Measurements from ENCODE around the gene KRT75.

Gene KRT75

DNA sequence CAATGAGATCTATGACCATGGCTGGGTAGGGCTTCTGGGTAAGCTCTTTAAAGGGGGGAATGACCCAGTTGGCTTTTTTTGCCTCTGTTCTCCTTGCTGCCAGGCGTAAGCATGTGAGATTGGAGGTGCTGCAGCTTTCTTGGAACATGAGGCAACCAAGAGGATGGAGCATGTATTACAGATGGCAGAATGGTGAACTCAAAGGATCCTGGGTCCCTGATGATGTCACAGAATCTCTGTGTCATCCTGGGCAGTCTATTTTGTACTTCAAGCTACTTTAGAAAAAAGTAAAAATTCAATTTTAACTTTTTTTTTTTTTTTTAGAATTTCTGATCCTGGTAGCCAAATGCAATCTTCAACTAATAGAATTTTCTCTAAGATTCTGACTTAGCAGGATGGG lies 36.0 kb downstream of the KRT75 start:
- H3K27me3 ChIP-seq (ENCODE audit: control insufficient read depth in 1 of 2, insufficient read depth in 2 of 2, low read length in 2 of 2) = no peaks in the 10 kb centered on the region
- H3K9ac ChIP-seq (ENCODE audit: low read depth in 1 of 2, low read length in 2 of 2) = no peak overlapping the region
- no peak overlapping the region for H3K27ac ChIP-seq (ENCODE audit: low read depth, low read length)
- H3K4me1 ChIP-seq (ENCODE audit: control insufficient read depth in 1 of 2, insufficient read depth in 2 of 2, low read length in 2 of 2) = no peaks in the 10 kb centered on the region
- no peak overlapping the region for H3K4me3 ChIP-seq (ENCODE audit: low read depth in 1 of 2, low read length in 2 of 2)
- H3K9me3 ChIP-seq (ENCODE audit: control insufficient read depth in 1 of 2, low read length in 2 of 2) = no peaks in the 10 kb centered on the region
- no peaks in the 10 kb centered on the region for H3K36me3 ChIP-seq (ENCODE audit: control insufficient read depth in 1 of 2, insufficient read depth in 2 of 2, low read length in 2 of 2)

GRCh38 chr12:52396656-52397055 lies 37.5 kb downstream of the KRT75 start:
- H3K4me1 ChIP-seq (ENCODE audit: control insufficient read depth in 1 of 2, insufficient read depth in 2 of 2, low read length in 2 of 2) = no peaks in the 10 kb centered on the region
- no peak overlapping the region for H3K4me3 ChIP-seq (ENCODE audit: low read depth in 1 of 2, low read length in 2 of 2)
- H3K27ac ChIP-seq (ENCODE audit: low read depth, low read length) = no peak overlapping the region
- no peaks in the 10 kb centered on the region for H3K36me3 ChIP-seq (ENCODE audit: control insufficient read depth in 1 of 2, insufficient read depth in 2 of 2, low read length in 2 of 2)
- H3K27me3 ChIP-seq (ENCODE audit: control insufficient read depth in 1 of 2, insufficient read depth in 2 of 2, low read length in 2 of 2) = no peaks in the 10 kb centered on the region
- no peak overlapping the region for H3K9ac ChIP-seq (ENCODE audit: low read depth in 1 of 2, low read length in 2 of 2)
- no peaks in the 10 kb centered on the region for H3K9me3 ChIP-seq (ENCODE audit: control insufficient read depth in 1 of 2, low read length in 2 of 2)

GRCh38 chr12:52395761-52396434 lies 38.3 kb downstream of the KRT75 start:
- H3K4me3 ChIP-seq (ENCODE audit: low read depth in 1 of 2, low read length in 2 of 2) = no peak overlapping the region
- H3K27me3 ChIP-seq (ENCODE audit: control insufficient read depth in 1 of 2, insufficient read depth in 2 of 2, low read length in 2 of 2) = no peaks in the 10 kb centered on the region
- H3K27ac ChIP-seq (ENCODE audit: low read depth, low read length) = no peak overlapping the region
- H3K9me3 ChIP-seq (ENCODE audit: control insufficient read depth in 1 of 2, low read length in 2 of 2) = no peaks in the 10 kb centered on the region
- no peaks in the 10 kb centered on the region for H3K36me3 ChIP-seq (ENCODE audit: control insufficient read depth in 1 of 2, insufficient read depth in 2 of 2, low read length in 2 of 2)
- no peaks in the 10 kb centered on the region for H3K4me1 ChIP-seq (ENCODE audit: control insufficient read depth in 1 of 2, insufficient read depth in 2 of 2, low read length in 2 of 2)
- no peak overlapping the region for H3K9ac ChIP-seq (ENCODE audit: low read depth in 1 of 2, low read length in 2 of 2)

DNA sequence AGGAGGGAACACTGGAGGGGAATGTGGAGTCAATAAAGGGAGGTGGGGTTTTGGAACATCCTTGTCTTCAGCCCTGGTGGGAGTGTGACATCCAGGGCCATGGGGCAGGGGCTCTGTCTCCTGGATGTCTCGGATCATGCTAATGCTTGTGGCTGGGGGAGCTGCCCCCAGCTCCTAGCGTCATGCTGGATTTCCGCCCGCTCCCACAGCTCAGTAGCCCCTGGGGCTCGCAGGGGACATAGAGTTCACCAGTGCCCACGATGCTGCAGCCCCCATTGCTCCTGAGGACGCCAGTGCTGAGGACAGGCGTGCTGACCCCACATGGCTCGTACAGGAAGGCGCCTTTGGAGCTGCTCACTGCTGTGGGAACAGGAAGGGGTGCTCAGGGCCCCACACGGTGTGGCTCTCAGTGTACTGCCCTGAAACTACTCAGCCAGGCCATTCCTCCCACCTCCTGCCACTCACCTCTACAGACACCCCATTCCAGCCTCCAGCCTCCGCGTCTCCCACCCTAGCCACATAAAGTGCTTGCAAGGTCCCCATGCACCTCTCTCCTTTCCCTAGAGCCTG lies 39.2 kb downstream of the KRT75 start:
- no peaks in the 10 kb centered on the region for H3K36me3 ChIP-seq (ENCODE audit: control insufficient read depth in 1 of 2, insufficient read depth in 2 of 2, low read length in 2 of 2)
- no peaks in the 10 kb centered on the region for H3K9me3 ChIP-seq (ENCODE audit: control insufficient read depth in 1 of 2, low read length in 2 of 2)
- no peaks in the 10 kb centered on the region for H3K4me1 ChIP-seq (ENCODE audit: control insufficient read depth in 1 of 2, insufficient read depth in 2 of 2, low read length in 2 of 2)
- H3K27me3 ChIP-seq (ENCODE audit: control insufficient read depth in 1 of 2, insufficient read depth in 2 of 2, low read length in 2 of 2) = no peaks in the 10 kb centered on the region
- no peak overlapping the region for H3K4me3 ChIP-seq (ENCODE audit: low read depth in 1 of 2, low read length in 2 of 2)
- H3K9ac ChIP-seq (ENCODE audit: low read depth in 1 of 2, low read length in 2 of 2) = no peak overlapping the region
- no peak overlapping the region for H3K27ac ChIP-seq (ENCODE audit: low read depth, low read length)

GRCh38 chr12:52392465-52393007 lies 41.6 kb downstream of the KRT75 start:
- Histone ChIP-seq H3K27ac (ENCODE audit: low read depth, low read length) (no peak overlapping the region), H3K36me3 (ENCODE audit: control insufficient read depth in 1 of 2, insufficient read depth in 2 of 2, low read length in 2 of 2) (no peaks in the 10 kb centered on the region)

DNA sequence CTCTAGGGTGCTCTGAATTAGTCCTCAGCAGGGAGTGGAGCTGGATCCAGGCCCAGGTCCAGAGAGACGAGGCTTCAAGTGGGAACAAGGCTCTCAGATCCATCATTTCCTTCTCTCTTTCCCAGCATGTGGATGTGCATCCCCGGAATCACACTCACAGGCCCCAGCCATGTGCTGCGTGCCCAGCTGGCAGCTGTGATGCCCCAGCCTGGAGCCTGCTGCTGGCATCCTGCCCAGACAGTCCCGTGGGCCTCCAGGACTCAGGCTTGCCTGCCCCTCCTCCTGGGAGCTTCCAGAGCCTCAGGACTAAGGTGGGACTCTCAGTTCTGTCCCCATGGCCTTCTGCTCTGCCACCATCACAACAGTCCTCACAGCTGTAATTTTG lies 42.6 kb downstream of the KRT75 start:
- H3K9me3 ChIP-seq (ENCODE audit: control insufficient read depth in 1 of 2, low read length in 2 of 2) = no peaks in the 10 kb centered on the region
- no peaks in the 10 kb centered on the region for H3K4me1 ChIP-seq (ENCODE audit: control insufficient read depth in 1 of 2, insufficient read depth in 2 of 2, low read length in 2 of 2)
- H3K4me3 ChIP-seq (ENCODE audit: low read depth in 1 of 2, low read length in 2 of 2) = no peak overlapping the region
- H3K27me3 ChIP-seq (ENCODE audit: control insufficient read depth in 1 of 2, insufficient read depth in 2 of 2, low read length in 2 of 2) = peaks cover 0 to 8% of the 10 kb centered on the region in 2 donors
- no peak overlapping the region for H3K9ac ChIP-seq (ENCODE audit: low read depth in 1 of 2, low read length in 2 of 2)
- no peaks in the 10 kb centered on the region for H3K36me3 ChIP-seq (ENCODE audit: control insufficient read depth in 1 of 2, insufficient read depth in 2 of 2, low read length in 2 of 2)
- no peak overlapping the region for H3K27ac ChIP-seq (ENCODE audit: low read depth, low read length)

More at GRCh38 chr12:52392465-52393007, 41.6 kb downstream of the KRT75 start:
- no peaks in the 10 kb centered on the region for H3K9me3 ChIP-seq (ENCODE audit: control insufficient read depth in 1 of 2, low read length in 2 of 2)
- H3K4me3 ChIP-seq (ENCODE audit: low read depth in 1 of 2, low read length in 2 of 2) = no peak overlapping the region
- H3K9ac ChIP-seq (ENCODE audit: low read depth in 1 of 2, low read length in 2 of 2) = no peak overlapping the region
- no peaks in the 10 kb centered on the region for H3K4me1 ChIP-seq (ENCODE audit: control insufficient read depth in 1 of 2, insufficient read depth in 2 of 2, low read length in 2 of 2)
- H3K27me3 ChIP-seq (ENCODE audit: control insufficient read depth in 1 of 2, insufficient read depth in 2 of 2, low read length in 2 of 2) = peaks cover 0 to 8% of the 10 kb centered on the region in 2 donors

- Histone ChIP-seq H3K4me3 (ENCODE audit: low read depth in 1 of 2, low read length in 2 of 2) (no peak overlapping the region), H3K36me3 (ENCODE audit: control insufficient read depth in 1 of 2, insufficient read depth in 2 of 2, low read length in 2 of 2) (no peaks in the 10 kb centered on the region), H3K27me3 (ENCODE audit: control insufficient read depth in 1 of 2, insufficient read depth in 2 of 2, low read length in 2 of 2) (peaks cover 0 to 8% of the 10 kb centered on the region in 2 donors), H3K9me3 (ENCODE audit: control insufficient read depth in 1 of 2, low read length in 2 of 2) (no peaks in the 10 kb centered on the region), H3K9ac (ENCODE audit: low read depth in 1 of 2, low read length in 2 of 2) (no peak overlapping the region), H3K27ac (ENCODE audit: low read depth, low read length) (no peak overlapping the region), H3K4me1 (ENCODE audit: control insufficient read depth in 1 of 2, insufficient read depth in 2 of 2, low read length in 2 of 2) (no peaks in the 10 kb centered on the region)
Observed at GRCh38 chr12:52390739-52391617, 43.2 kb downstream of the KRT75 start.

GRCh38 chr12:52389313-52390207 lies 44.6 kb downstream of the KRT75 start:
- H3K36me3 ChIP-seq (ENCODE audit: control insufficient read depth in 1 of 2, insufficient read depth in 2 of 2, low read length in 2 of 2) = no peaks in the 10 kb centered on the region
- H3K9me3 ChIP-seq (ENCODE audit: control insufficient read depth in 1 of 2, low read length in 2 of 2) = no peaks in the 10 kb centered on the region
- H3K27me3 ChIP-seq (ENCODE audit: control insufficient read depth in 1 of 2, insufficient read depth in 2 of 2, low read length in 2 of 2) = peaks cover 0 to 8% of the 10 kb centered on the region in 2 donors
- H3K4me3 ChIP-seq (ENCODE audit: low read depth in 1 of 2, low read length in 2 of 2) = no peak overlapping the region
- H3K9ac ChIP-seq (ENCODE audit: low read depth in 1 of 2, low read length in 2 of 2) = no peak overlapping the region
- no peaks in the 10 kb centered on the region for H3K4me1 ChIP-seq (ENCODE audit: control insufficient read depth in 1 of 2, insufficient read depth in 2 of 2, low read length in 2 of 2)
- no peak overlapping the region for H3K27ac ChIP-seq (ENCODE audit: low read depth, low read length)

DNA sequence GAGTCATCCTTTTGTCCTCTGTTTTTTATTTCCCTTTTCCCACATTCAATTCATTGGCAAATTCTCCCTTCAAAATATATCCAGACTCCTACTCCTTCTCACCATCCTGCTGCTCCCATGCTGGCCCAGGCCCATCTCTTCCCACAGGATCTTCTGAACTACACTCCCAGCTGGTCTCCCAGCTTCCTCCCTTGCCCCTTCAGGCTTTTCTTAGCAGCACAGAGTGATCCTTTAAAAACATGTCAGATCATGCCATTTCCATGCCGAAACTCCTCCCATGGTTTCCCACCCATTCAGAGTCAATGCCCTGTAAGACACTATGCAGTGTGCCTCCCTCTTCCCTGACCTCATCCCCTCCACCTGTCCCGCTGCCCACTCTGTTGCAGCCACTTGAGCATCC lies 46.3 kb downstream of the KRT75 start:
- Histone ChIP-seq H3K4me1 (ENCODE audit: control insufficient read depth in 1 of 2, insufficient read depth in 2 of 2, low read length in 2 of 2) (no peaks in the 10 kb centered on the region), H3K36me3 (ENCODE audit: control insufficient read depth in 1 of 2, insufficient read depth in 2 of 2, low read length in 2 of 2) (no peaks in the 10 kb centered on the region), H3K27ac (ENCODE audit: low read depth, low read length) (no peak overlapping the region), H3K9ac (ENCODE audit: low read depth in 1 of 2, low read length in 2 of 2) (no peak overlapping the region), H3K9me3 (ENCODE audit: control insufficient read depth in 1 of 2, low read length in 2 of 2) (no peaks in the 10 kb centered on the region), H3K27me3 (ENCODE audit: control insufficient read depth in 1 of 2, insufficient read depth in 2 of 2, low read length in 2 of 2) (peaks cover 0 to 8% of the 10 kb centered on the region in 2 donors), H3K4me3 (ENCODE audit: low read depth in 1 of 2, low read length in 2 of 2) (no peak overlapping the region)
